Putamen (tissue), 1 donor: Measurements from ENCODE around the gene CHST9.
A peak's percentile ranks its signal among the peaks of the same experiment; 100 is the strongest.
"Not testable (repeated sequence)": the region's sequence is repeated elsewhere in the genome, so short reads cannot be mapped to it uniquely, and the experiment has no call there.

Source experiments
- DNase-seq: peaks from one replicate; pipeline ENCODE4 v3.0.0-alpha.2; 2016; ENCODE audit warnings: low spot score

CHST9 gene

GRCh38 chr18:27093290-27093689 is 91.8 kb downstream of the CHST9 start:
- DNase-seq = not testable (repeated sequence)

GRCh38 chr18:27081701-27082100 is 103.4 kb downstream of the CHST9 start:
- no peak for DNase-seq

GRCh38 chr18:27075828-27076227 is 109.3 kb downstream of the CHST9 start:
- DNase-seq = no peak

DNA sequence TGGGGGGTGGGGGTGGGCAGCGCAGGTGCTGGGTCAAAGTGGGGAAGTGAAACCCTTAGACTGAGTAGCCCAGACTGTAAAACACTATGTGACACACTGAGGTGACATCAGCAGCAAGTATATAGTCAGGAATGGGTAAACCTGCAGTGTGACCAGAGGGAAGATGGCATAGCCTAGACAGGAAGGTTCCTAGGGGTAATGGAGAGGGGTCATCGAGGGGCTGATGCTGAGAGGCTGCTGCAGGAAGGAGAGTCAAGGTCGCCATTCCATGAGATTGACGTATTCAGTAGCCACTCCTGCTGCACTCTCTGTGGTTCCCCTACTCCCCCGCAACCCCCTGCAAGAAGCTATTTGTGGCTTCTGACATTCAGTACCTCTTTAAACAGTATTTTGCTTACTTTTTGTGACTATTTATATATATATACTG is 111.7 kb downstream of the CHST9 start:
- DNase-seq = no peak

DNA sequence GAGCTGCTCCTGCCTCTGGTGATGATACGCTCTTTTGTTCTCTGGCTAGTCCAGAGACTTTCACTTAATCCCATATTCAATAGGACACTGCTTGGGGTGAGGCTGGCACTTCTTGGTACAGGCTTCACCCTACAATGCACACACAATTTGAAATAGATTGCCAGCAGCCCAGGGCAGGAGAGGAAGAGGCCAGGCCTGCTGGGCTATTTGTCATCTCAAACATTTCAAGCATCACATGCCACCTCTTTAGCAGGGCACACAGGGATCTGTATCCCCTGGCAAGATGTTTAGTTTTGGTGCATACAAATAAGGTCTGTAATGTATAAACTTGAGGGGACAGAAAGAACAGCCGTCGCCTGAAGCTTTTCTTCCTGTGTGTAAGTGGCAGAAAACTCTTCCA is 120.4 kb downstream of the CHST9 start:
- no peak for DNase-seq

GRCh38 chr18:27062802-27063201 is 122.3 kb downstream of the CHST9 start:
- no peak for DNase-seq

DNA sequence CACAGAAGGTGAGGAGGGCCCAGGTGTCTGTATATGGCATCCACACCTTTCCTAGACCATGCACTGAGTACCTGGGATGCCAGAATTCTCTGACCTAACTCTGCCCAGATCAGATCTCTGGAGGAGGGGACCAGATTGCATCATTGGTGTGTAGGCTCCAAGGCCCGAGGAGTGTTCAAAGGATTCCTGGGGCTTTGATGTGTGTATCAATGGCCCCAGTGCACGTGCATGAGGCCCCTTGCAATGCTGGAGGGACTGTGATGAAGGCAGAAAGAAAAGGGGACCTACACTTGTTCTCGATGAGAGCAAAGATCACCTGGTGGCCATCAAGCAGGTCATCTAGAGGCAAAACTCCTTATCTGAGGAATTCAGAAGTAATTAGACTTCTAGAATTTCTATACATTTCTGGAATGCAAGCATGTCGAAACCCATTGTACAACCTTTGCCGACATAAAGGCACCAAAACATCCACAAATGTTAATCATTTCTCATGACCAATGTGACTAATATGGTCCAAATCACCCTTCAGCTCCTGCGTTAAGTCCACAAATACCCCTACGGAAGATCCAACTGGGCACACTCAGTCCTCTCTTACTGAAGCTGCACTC is 123.5 kb downstream of the CHST9 start:
- DNase-seq = no peak

DNA sequence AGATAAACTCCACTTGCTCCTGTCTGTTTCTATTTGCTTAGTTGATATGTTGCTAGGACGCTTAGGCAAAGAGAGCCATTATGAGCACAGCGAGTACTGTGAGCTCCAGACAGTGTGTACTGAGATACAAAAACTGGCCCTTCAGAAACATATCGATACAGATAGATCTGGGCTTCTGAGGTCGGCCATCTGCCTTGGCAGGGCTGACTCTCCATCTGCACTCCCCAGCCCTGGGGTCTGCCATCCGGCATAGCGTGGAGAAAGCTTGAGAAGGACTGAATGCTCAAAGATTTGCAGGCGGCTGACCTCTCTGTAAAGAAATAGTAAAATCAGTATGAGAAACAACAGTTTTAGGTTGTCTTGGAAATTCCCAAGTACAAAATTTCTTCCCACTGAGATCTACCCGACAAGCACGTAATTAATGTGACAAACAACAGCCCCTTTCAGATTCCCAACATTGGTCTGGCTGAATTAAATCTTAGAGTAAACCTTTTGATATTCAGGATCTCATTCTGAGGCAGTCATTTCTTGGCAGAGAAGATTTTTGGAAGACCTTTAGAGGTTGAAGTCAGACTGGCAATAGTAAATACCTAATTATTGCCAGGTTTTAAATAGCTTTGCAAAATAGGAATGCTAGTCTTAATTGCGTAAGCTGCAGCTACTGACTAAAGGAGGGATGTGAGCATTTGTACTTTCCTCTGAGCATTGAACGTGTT is 127.4 kb downstream of the CHST9 start:
- DNase-seq = peak; percentile 23

DNA sequence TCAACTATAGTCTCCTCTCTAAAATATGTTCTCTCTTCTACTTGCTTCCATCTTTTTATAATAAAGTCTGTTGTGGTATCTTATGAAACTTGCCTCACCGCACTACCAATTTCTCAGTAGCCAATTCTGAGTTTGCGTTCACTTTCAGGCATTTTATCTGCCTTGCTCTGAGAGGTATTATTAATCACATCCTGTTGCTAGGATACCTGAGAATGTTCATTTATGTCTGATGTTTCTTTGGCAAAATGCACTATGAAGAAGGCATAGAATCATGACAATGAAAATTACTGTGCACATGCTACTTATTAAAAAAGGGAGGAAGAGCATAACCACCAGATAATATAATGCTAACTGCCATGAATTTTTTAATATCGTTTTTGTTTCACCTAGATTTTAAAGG is 130.2 kb downstream of the CHST9 start:
- no peak for DNase-seq

DNA sequence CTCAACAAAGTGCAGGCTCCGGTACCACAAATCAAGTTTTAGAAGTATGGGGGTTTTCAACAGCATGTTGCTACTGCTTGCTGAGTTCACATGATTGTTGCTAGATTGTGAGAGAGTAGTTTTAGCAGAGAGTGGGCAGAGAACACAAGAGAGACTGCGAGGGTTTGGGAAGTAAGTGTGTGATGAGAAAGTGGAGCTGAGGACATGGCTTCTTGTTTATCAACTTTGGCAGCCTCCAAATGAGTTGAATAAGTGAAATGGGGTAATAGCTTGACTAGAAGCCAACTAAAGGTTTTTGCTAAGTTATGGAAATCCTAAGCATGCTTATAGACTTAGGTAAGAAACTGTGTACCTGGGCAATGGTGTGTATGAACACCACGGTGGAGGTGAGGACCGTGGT is 135.1 kb downstream of the CHST9 start:
- DNase-seq = no peak

DNA sequence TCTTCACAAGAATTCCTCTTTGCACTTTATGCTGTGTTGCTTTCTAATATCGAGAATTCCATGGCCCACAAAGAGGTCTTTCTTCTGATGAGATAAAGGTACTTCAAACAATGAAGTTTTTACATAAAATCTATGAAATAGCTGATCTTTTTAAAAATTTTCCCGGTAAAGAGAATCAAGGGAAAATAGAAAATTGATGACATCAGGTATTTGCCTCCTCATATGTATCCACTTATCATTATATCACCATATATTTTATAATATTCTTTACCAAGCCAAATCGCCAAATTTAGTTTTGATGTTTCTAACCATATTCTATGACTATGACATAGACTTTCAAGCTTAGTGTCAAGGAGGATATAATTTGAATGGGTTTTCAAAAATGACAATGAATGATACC is 139.8 kb downstream of the CHST9 start:
- DNase-seq = no peak

GRCh38 chr18:27042177-27042576 is 142.9 kb downstream of the CHST9 start:
- no peak for DNase-seq

DNA sequence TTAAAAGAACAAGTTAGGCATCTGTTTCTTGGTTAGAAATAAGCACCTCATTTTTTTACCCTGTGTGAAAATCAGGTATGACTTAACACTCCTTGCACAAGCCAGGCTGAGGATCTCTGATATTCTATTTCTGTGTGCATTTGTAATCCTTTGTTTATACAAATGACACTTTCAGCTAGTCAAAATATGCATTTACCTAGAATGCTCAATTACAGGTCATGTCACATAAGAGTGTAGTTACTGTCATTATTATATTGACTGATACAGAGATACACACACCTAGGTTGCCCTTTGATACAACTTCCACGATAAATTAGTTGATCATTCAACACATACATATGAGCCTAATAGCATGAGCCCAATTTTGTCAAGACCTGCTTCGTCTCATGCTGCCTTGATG is 144.3 kb downstream of the CHST9 start:
- DNase-seq = no peak

- DNase-seq = no peak
These were observed 151.4 kb downstream of the CHST9 start for GRCh38 chr18:27033722-27034121.

DNA sequence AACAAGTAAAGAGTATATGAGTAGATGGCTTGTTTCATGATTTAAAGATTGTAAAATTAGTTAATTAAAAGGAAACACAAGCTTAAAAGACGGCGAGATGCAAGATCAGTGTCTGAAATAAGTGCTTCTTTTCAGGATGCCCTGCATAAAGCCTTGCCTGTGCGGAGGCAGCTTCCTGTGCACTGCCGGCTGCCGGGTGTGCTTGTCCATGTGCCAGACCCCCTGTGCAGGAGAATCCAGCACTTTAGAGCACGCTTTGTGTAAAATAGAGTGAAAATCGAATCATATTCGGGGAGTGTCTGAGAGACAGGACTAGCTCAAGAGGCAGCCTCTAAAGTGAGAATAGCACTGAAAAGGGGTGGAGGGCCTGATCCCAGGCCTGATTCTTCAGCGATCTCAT is 154.7 kb downstream of the CHST9 start:
- no peak for DNase-seq

- no peak for DNase-seq
These were observed 162.6 kb downstream of the CHST9 start for GRCh38 chr18:27022477-27022876.

DNA sequence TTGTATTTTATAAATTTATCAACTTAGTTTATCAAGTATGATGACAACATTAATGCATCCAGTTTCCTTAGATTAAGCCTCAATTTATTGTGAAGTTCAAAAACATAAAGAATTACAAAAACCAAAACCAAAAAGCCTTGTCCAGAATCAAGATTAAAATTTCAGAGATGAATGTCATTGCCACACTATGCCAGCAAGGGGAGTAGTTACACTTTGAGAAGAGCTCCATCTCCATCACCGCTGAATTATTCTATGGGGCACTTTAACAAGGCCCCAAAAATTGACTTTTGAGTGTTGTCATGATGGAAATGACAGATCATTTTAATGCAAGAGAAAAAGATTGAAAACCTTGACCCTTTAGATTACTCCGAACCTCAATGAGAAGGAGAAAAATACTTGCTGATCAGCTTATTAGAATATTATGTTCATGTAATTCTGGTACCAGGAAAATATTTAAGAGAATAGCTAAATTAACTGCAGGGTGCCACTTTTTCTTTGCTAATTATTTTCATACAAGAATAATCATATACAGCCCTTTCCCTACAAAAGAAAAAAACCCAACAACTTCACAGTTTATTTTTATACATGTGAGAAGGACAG is 167.1 kb downstream of the CHST9 start:
- peak; percentile 22 for DNase-seq

DNA sequence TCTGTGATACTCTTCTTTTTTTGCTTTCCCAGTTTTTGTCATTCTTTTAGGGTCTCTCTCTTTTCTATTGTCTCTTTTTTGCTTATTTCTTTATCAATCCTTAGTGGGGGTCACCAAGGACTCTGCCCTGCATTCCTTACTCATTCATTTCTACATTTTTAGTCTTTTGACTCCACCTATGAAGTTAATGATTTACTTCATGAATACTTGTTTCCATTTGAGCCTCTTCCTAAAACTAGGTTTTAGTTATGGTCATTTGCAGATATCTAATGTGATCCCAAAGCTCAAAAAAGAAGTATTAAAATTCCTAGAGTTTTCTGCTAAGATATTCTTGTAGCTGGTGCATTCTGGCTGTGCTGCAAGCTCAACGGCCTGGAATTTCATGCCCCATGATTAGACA is 170.3 kb downstream of the CHST9 start:
- DNase-seq = no peak

- DNase-seq = no peak
These were observed 174.3 kb downstream of the CHST9 start for GRCh38 chr18:27010784-27011183.

GRCh38 chr18:27009293-27009692 is 175.8 kb downstream of the CHST9 start:
- DNase-seq = no peak

DNA sequence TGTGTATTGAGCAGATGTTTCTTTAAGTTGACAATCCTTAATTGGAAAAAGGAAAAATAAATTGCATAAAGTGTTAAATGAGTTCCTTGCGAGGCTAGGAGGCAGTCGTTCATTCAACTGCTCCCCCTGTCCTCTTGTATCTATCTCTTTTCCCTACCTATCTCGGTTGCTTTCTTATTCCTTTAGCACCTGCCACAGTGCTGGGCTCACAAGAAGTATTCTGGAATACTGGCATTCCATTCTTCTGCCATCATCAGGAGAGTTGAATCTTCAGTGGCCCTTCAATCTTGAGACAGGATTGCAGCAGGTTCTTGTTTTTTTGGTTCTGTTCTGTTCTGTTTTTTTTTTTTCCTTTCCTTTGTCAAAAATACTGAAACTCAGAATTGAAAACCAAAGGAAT is 176.5 kb downstream of the CHST9 start:
- no peak for DNase-seq

- no peak for DNase-seq
These were observed 177.2 kb downstream of the CHST9 start for GRCh38 chr18:27007880-27008279.

DNA sequence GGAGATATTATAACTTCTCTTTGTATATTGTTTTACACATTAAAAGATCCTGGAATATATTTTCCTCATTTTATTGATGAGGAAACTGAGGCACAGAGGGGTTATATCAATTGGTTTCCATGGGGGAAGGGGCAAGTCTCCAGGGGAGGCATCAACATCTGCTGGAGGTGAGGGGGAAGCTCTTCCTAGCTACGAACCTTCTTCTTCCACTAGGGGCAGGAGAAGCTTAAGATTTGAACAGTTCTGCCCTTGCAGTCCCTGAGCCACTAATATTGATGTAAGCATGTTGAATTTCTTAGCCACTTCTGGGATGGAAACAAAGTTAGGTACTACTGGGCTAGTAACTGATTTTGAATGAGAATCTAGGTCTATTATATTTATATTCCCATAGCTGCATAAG is 179.5 kb downstream of the CHST9 start:
- no peak for DNase-seq
